OCI-LY1 (cell line): Measurements from ENCODE around the gene ZNF579.

Experiments used
- H2AFZ ChIP-seq: fragments of 200-600 bp; sonication (generic), shearing (Covaris generic); 2 replicates; pipeline ENCODE4 v1.6.0; 2014; ENCODE audit warnings: antibody characterized with exemption, mild to moderate bottlenecking, low read length
- H3F3A ChIP-seq: fragments of 200-600 bp; sonication (generic), shearing (Covaris generic); 2 replicates; pipeline ENCODE4 v1.6.0; 2014; ENCODE audit warnings: mild to moderate bottlenecking, antibody characterized with exemption, low read length, moderate library complexity; ENCODE audit not compliant: insufficient read depth
- H3K27ac ChIP-seq: fragments of 200-600 bp; sonication (generic); 2 replicates; pipeline ENCODE4 v1.5.1; 2014; ENCODE audit warnings: low read length, mixed run types, mild to moderate bottlenecking, low read depth; ENCODE audit not compliant: poor library complexity, severe bottlenecking
- H3K27me3 ChIP-seq: fragments of 200-600 bp; sonication (generic); 2 replicates; pipeline ENCODE4 v1.6.0; 2014; ENCODE audit warnings: antibody characterized with exemption, mild to moderate bottlenecking, low read length, moderate library complexity; ENCODE audit not compliant: insufficient read depth
- H3K36me3 ChIP-seq: fragments of 200-600 bp; sonication (generic); 2 replicates; pipeline ENCODE4 v1.6.1; 2014; ENCODE audit warnings: mild to moderate bottlenecking, antibody characterized with exemption, low read length, moderate library complexity, mixed read lengths; ENCODE audit not compliant: insufficient read depth
- H3K4me1 ChIP-seq: fragments of 200-600 bp; sonication (generic); 2 replicates; pipeline ENCODE4 v1.5.1; 2014; ENCODE audit warnings: mild to moderate bottlenecking, low read length, moderate library complexity; ENCODE audit not compliant: insufficient read depth, severe bottlenecking
- H3K4me2 ChIP-seq: fragments of 200-600 bp; sonication (generic), shearing (Covaris generic); 2 replicates; pipeline ENCODE4 v1.6.1; 2014; ENCODE audit warnings: low read length
- H3K4me3 ChIP-seq: fragments of 200-600 bp; sonication (generic); 2 replicates; pipeline ENCODE4 v1.5.1; 2014; ENCODE audit warnings: low read length, low read depth, mild to moderate bottlenecking, mixed read lengths; ENCODE audit not compliant: poor library complexity, severe bottlenecking
- H3K79me2 ChIP-seq: fragments of 200-600 bp; shearing (Covaris generic); 2 replicates; pipeline ENCODE4 v1.6.1; 2016; ENCODE audit warnings: mixed run types, low read length, mixed read lengths; ENCODE audit not compliant: insufficient read depth
- H3K9ac ChIP-seq: fragments of 200-600 bp; sonication (generic), shearing (Covaris generic); 2 replicates; pipeline ENCODE4 v1.6.1; 2014; ENCODE audit warnings: mild to moderate bottlenecking, low read length, mixed read lengths
- H3K9me2 ChIP-seq: fragments of 200-600 bp; sonication (generic), shearing (Covaris generic); 2 replicates; pipeline ENCODE4 v1.6.1; 2014; ENCODE audit warnings: low read depth, mild to moderate bottlenecking, low read length, mixed read lengths
- H3K9me3 ChIP-seq: fragments of 200-600 bp; shearing (Covaris generic); 2 replicates; pipeline ENCODE4 v1.6.1; 2014; ENCODE audit warnings: low read length, mixed read lengths
- H4K20me1 ChIP-seq: fragments of 200-600 bp; sonication (generic), shearing (Covaris generic); 2 replicates; pipeline ENCODE4 v1.6.0; 2016; ENCODE audit warnings: mild to moderate bottlenecking, low read length; ENCODE audit not compliant: insufficient read depth
- CTCF ChIP-seq: fragments of 200-600 bp; sonication (generic), shearing (Covaris generic); IDR thresholded peaks from 2 replicates; pipeline ENCODE4 v1.5.1; 2017; ENCODE audit warnings: mild to moderate bottlenecking, antibody characterized with exemption, low read length, moderate library complexity, mixed read lengths
- EZH2 ChIP-seq: fragments of 200-600 bp; sonication (generic), shearing (Covaris generic); IDR thresholded peaks from 2 replicates; pipeline ENCODE4 v1.8.0; 2017; ENCODE audit warnings: borderline replicate concordance, mixed run types, mild to moderate bottlenecking, antibody characterized with exemption, low read length, moderate library complexity, mixed read lengths

ZNF579 gene

GRCh38 chr19:55567708-55568328 lies 12.8 kb downstream of the ZNF579 start:
- no peaks in the 10 kb centered on the region for H3K9me3 ChIP-seq
- H4K20me1 ChIP-seq: no peaks in the 10 kb centered on the region
- no peak overlapping the region for H3K9ac ChIP-seq
- no peaks in the 10 kb centered on the region for H3K9me2 ChIP-seq
- H3K4me3 ChIP-seq: no peak overlapping the region
- no peaks in the 10 kb centered on the region; the same call in 1 of the 2 replicates for H3K27me3 ChIP-seq
- TF ChIP-seq CTCF (no peak), EZH2 (no peak)
- H3F3A ChIP-seq: no peaks in the 10 kb centered on the region
- H2AFZ ChIP-seq: no peak overlapping the region
- no peaks in the 10 kb centered on the region for H3K79me2 ChIP-seq
- H3K36me3 ChIP-seq: no peaks in the 10 kb centered on the region
- no peaks in the 10 kb centered on the region for H3K4me1 ChIP-seq
- no peak overlapping the region for H3K27ac ChIP-seq
- H3K4me2 ChIP-seq: no peak overlapping the region

DNA sequence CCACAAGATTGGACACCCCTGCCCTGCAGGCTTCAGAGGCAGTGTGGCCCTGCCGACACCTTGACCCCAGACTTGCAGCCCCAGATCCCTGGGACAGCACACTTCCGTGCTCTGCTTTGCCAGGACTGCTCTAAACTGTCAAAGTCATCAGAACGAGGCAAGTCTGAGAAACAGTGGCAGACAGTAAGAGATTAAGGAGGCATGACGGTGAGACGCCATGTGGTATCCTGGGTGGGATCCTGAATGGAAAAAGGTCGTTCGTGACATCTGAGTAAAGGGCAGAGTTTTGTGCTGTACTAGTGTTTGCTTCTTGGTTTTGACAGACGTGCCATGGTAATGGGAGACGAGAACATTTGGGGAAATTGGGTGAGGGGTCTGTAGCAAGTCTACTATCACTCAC lies 13.8 kb downstream of the ZNF579 start:
- H3K36me3 ChIP-seq: no peaks in the 10 kb centered on the region
- H3K4me1 ChIP-seq: no peaks in the 10 kb centered on the region
- no peak overlapping the region for H3K27ac ChIP-seq
- H3K9ac ChIP-seq: no peak overlapping the region
- no peaks in the 10 kb centered on the region for H4K20me1 ChIP-seq
- no peaks in the 10 kb centered on the region for H3K9me2 ChIP-seq
- H3K4me3 ChIP-seq: no peak overlapping the region
- TF ChIP-seq EZH2: no peak
- no peak for TF ChIP-seq CTCF
- H3K4me2 ChIP-seq: no peak overlapping the region
- no peak overlapping the region for H2AFZ ChIP-seq
- H3F3A ChIP-seq: no peaks in the 10 kb centered on the region
- H3K9me3 ChIP-seq: no peaks in the 10 kb centered on the region
- H3K79me2 ChIP-seq: no peaks in the 10 kb centered on the region
- H3K27me3 ChIP-seq: peaks cover 3% of the 10 kb centered on the region; the same call in 1 of the 2 replicates

- Histone ChIP-seq H4K20me1 (no peaks in the 10 kb centered on the region), H3K27me3 (peaks cover 9% of the 10 kb centered on the region; the same call in 1 of the 2 replicates), H3F3A (no peaks in the 10 kb centered on the region), H3K9me2 (no peaks in the 10 kb centered on the region), H3K4me3 (no peak overlapping the region), H3K27ac (no peak overlapping the region), H3K36me3 (no peaks in the 10 kb centered on the region; the same call in 1 of the 2 replicates), H3K4me1 (no peaks in the 10 kb centered on the region), H3K4me2 (no peak overlapping the region), H2AFZ (no peak overlapping the region), H3K9me3 (no peaks in the 10 kb centered on the region), H3K79me2 (no peaks in the 10 kb centered on the region), H3K9ac (no peak overlapping the region)
- TF ChIP-seq EZH2 (no peak), CTCF (no peak)
Observed at GRCh38 chr19:55563261-55563690, 17.4 kb downstream of the ZNF579 start.
